PC-3 (cell line): ENCODE results near the gene DAPK1. TPM values are rescaled to one million over a fixed set of nuclear protein-coding genes. Genes with fewer than 3 reads are reported as not detected.

ENCODE experiments used
- ATAC-seq: fragments of 200-7000 bp; cut with Tn5 transposase; 2 replicates; pipeline ENCODE4 v1.9.1; 2020; ENCODE audit warnings: mild to moderate bottlenecking, moderate library complexity
- BruUV-seq: library from RNA; stranded (reverse); fragments of 400-500 nt; replicated peaks from 2 replicates; lab custom pipeline; 2021; lab: Mats Ljungman, UMichigan
- CTCF ChIA-PET: fragments of 300-600 bp; sonication (Branson Sonifier 250); formaldehyde crosslinking; loops from one replicate; lab custom pipeline; 2022; ENCODE audit warnings: antibody characterized with exemption; lab: Charles Lee
- POLR2A ChIA-PET: fragments of 300-600 bp; sonication (Branson Sonifier 250); formaldehyde crosslinking; loops from one replicate; lab custom pipeline; 2022; ENCODE audit warnings: antibody characterized with exemption; ENCODE audit not compliant: unreplicated experiment; lab: Charles Lee
- DNase-seq: peaks from one replicate; pipeline ENCODE4 v3.0.0-alpha.2; 2015
- H2AFZ ChIP-seq: fragments of 300-600 bp; sonication (generic); 2 replicates; pipeline ENCODE4 v1.6.0; 2016; ENCODE audit warnings: antibody characterized with exemption, low read length
- H3F3A ChIP-seq: fragments of 300-600 bp; sonication (generic); one replicate; pipeline ENCODE4 v1.6.0; 2017; ENCODE audit warnings: antibody characterized with exemption, low read length, control low read depth, mild to moderate bottlenecking; ENCODE audit not compliant: unreplicated experiment
- H3K27ac ChIP-seq: fragments of 300-600 bp; sonication (generic); 2 replicates; pipeline ENCODE4 v1.5.1; 2016; ENCODE audit warnings: mild to moderate bottlenecking, low read length
- H3K27me3 ChIP-seq: fragments of 300-600 bp; sonication (generic); 2 replicates; pipeline ENCODE4 v1.6.1; 2016; ENCODE audit warnings: low read length, mixed read lengths
- H3K36me3 ChIP-seq: fragments of 300-600 bp; sonication (generic); 2 replicates; pipeline ENCODE4 v1.6.1; 2016; ENCODE audit warnings: low read depth, mixed run types, low read length, mixed read lengths
- H3K4me1 ChIP-seq: fragments of 300-600 bp; sonication (generic); 2 replicates; pipeline ENCODE4 v1.5.1; 2016; ENCODE audit warnings: low read length; ENCODE audit not compliant: insufficient read depth
- H3K4me2 ChIP-seq: fragments of 300-600 bp; sonication (generic); 2 replicates; pipeline ENCODE4 v1.6.0; 2016; ENCODE audit warnings: low read length
- H3K4me3 ChIP-seq: fragments of 300-600 bp; sonication (generic); 2 replicates; pipeline ENCODE4 v1.5.1; 2016; ENCODE audit warnings: mild to moderate bottlenecking, low read length, mixed read lengths
- H3K79me2 ChIP-seq: fragments of 300-600 bp; sonication (generic); 2 replicates; pipeline ENCODE4 v1.6.1; 2017; ENCODE audit warnings: low read length, mixed read lengths
- H3K9ac ChIP-seq: fragments of 300-600 bp; sonication (generic); 2 replicates; pipeline ENCODE4 v1.6.0; 2016; ENCODE audit warnings: mild to moderate bottlenecking, low read length
- H3K9me2 ChIP-seq: fragments of 300-600 bp; sonication (generic); replicated peaks from 2 replicates; pipeline ENCODE4 v1.6.1; 2016; ENCODE audit warnings: mixed run types, low read length, mixed read lengths
- H3K9me3 ChIP-seq: fragments of 300-600 bp; sonication (generic); 2 replicates; pipeline ENCODE4 v1.6.1; 2016; ENCODE audit warnings: low read length, mixed read lengths
- H4K20me1 ChIP-seq: fragments of 300-600 bp; sonication (generic); 2 replicates; pipeline ENCODE4 v1.6.1; 2016; ENCODE audit warnings: low read length, mixed read lengths
- CTCF ChIP-seq: fragments of 300-600 bp; sonication (generic); conservative IDR thresholded peaks from 2 replicates; pipeline ENCODE4 v1.5.1; 2017; ENCODE audit warnings: antibody characterized with exemption, low read depth, mild to moderate bottlenecking, low read length
- EZH2 ChIP-seq: fragments of 300-600 bp; sonication (generic); IDR thresholded peaks from one replicate; pipeline ENCODE4 v1.6.1; 2017; ENCODE audit warnings: antibody characterized with exemption, mild to moderate bottlenecking, low read length; ENCODE audit not compliant: unreplicated experiment
- EZH2phosphoT487 ChIP-seq: fragments of 300-600 bp; sonication (generic); IDR thresholded peaks from 2 replicates; pipeline ENCODE4 v1.6.1; 2018; ENCODE audit warnings: mild to moderate bottlenecking, antibody characterized with exemption, low read length, borderline replicate concordance
- intact Hi-C: fragments of 100-400 bp; cut with micrococcal nuclease; formaldehyde crosslinking; loops from 2 replicates; pipeline ENCODE4 v1.9.0; 2023
- total RNA-seq: library from RNA; depleted of rRNA; stranded (reverse); fragments of >200 nt; gene quantifications from 2 replicates; pipeline ENCODE4 v1.2.3, GENCODE V29; 2014

Gene DAPK1
- total RNA-seq, 1 experiment from 2014 or later, result not detected

- DNase-seq (peak; percentile 78), ATAC-seq (peak; percentile 56)
- no peak overlapping the region for H3K4me3 ChIP-seq
- ChIA-PET CTCF (no interaction called here), POLR2A (no interaction called here)
- H3K27me3 ChIP-seq, result 0 out of 2 replicates have a peak, but pooled peaks cover 4% of the 10 kb centered on the region
- no peak overlapping the region for H2AFZ ChIP-seq
- BruUV-seq, result no TSS peak
- H3F3A ChIP-seq, result no peaks in the 10 kb centered on the region
- no peak overlapping the region for H3K4me2 ChIP-seq
- no peaks in the 10 kb centered on the region for H3K36me3 ChIP-seq
- no peaks in the 10 kb centered on the region for H3K4me1 ChIP-seq
- no peak overlapping the region for H3K9ac ChIP-seq
- H4K20me1 ChIP-seq, result no peaks in the 10 kb centered on the region
- TF ChIP-seq EZH2phosphoT487 (no peak), CTCF (peak; percentile 78)
- no peaks in the 10 kb centered on the region for H3K79me2 ChIP-seq
- H3K9me2 ChIP-seq, result no peaks in the 10 kb centered on the region
- no peaks in the 10 kb centered on the region for H3K9me3 ChIP-seq
- intact Hi-C loops, result loop anchor here (1.0 kb wide), 1 partner anchor 133 kb away; no protein-coding TSS in a partner anchor
- no peak overlapping the region for H3K27ac ChIP-seq
Observed at GRCh38 chr9:87678650-87679355, 181.1 kb downstream of the DAPK1 start.

GRCh38 chr9:87681271-87682061, 183.8 kb downstream of the DAPK1 start:
- Histone ChIP-seq H3K4me3 (no peak overlapping the region), H3K36me3 (no peaks in the 10 kb centered on the region), H3K9ac (no peak overlapping the region), H4K20me1 (no peaks in the 10 kb centered on the region), H3K9me3 (no peaks in the 10 kb centered on the region), H3K27me3 (no peaks in the 10 kb centered on the region), H3K27ac (no peak overlapping the region), H2AFZ (no peak overlapping the region), H3F3A (no peaks in the 10 kb centered on the region), H3K79me2 (no peaks in the 10 kb centered on the region), H3K4me2 (no peak overlapping the region), H3K4me1 (peaks cover 10% of the 10 kb centered on the region; the same call in 1 of the 2 replicates), H3K9me2 (no peaks in the 10 kb centered on the region)
- TF ChIP-seq CTCF (no peak), EZH2phosphoT487 (no peak)
- ATAC-seq, result no peak
- ChIA-PET POLR2A (no interaction called here), CTCF (no interaction called here)
- BruUV-seq, result no TSS peak
- no peak for DNase-seq
- intact Hi-C loops, result loop anchor here (10.0 kb wide), 1 partner anchor 53 kb away; no protein-coding TSS in a partner anchor

GRCh38 chr9:87682085-87682484, 184.4 kb downstream of the DAPK1 start:
- TF ChIP-seq EZH2phosphoT487 (no peak), CTCF (no peak), EZH2 (no peak)
- Histone ChIP-seq H3K4me3 (no peak overlapping the region), H3K27ac (no peak overlapping the region), H2AFZ (no peak overlapping the region), H3F3A (no peaks in the 10 kb centered on the region), H3K9ac (no peak overlapping the region), H3K9me3 (no peaks in the 10 kb centered on the region), H4K20me1 (no peaks in the 10 kb centered on the region), H3K4me2 (no peak overlapping the region), H3K36me3 (no peaks in the 10 kb centered on the region), H3K4me1 (peaks cover 10% of the 10 kb centered on the region; the same call in 1 of the 2 replicates), H3K79me2 (no peaks in the 10 kb centered on the region), H3K27me3 (no peaks in the 10 kb centered on the region), H3K9me2 (no peaks in the 10 kb centered on the region)
- ATAC-seq, result no peak
- no peak for DNase-seq
- CTCF ChIA-PET, result no interaction called here
- intact Hi-C loops, result loop anchor here (10.0 kb wide), 1 partner anchor 53 kb away; no protein-coding TSS in a partner anchor
- BruUV-seq, result no TSS peak
- POLR2A ChIA-PET, result no interaction called here
